ENCODE results near the gene CR1.
"Not testable (repeated sequence)": the region's sequence is repeated elsewhere in the genome, so short reads cannot be mapped to it uniquely, and the experiment has no call there.

- TF ChIP-seq CTCF, EZH2, EZH2phosphoT487 (IDR thresholded peaks at IDR 0.05): not testable (repeated sequence)
Measured at GRCh38 chr1:207682872-207683434, 187.0 kb downstream of the CR1 start.

All from neural progenitor cell (in vitro differentiated cells).